NCI-H2171 treated with DMSO at 0.1 percent for 48 hours (cell line): ENCODE measurements around the gene HPCAL1.
A peak's percentile ranks its signal among the peaks of the same experiment; 100 is the strongest.

Source experiments
- DNase-seq: peaks from one replicate; lab custom pipeline; 2025; lab: John Stamatoyannopoulos, UW

HPCAL1 gene

DNA sequence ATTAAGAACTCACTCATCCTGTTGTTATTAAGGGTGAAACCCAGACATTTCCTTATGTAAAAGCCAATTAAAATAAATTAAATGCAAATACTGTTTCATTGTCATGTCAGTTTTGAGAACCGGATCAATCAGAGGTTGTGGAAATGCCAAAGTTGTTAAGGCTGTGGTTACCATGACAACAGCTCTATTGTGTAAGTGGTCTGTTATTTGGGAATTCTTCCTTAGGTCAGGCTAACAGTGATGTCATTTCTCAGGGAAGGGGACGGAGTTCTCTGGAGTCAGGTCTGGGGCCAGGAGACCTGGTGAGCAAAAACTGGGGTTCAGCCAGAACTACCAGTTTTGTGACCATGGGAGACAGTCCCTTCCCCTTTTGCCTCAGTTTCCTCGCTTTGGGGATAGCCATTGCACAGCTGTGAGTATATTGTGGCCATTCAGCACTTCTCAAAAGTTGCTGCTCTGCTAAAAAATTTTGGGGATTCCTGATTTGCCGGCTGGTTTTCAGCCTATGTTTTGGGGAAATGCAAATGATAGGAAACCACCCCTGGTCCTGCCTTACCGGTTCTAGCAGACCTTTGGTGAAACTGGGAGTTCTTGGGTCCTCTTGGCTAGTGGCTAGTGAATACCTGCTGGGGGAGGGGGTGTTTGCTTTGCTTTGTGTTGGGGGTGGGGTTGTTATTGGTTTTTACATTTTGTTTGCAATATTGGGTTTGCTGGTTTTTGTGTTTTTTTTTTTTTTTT lies 21.6 kb downstream of the HPCAL1 start:
- no peak for DNase-seq

GRCh38 chr2:10325278-10326145 lies 22.8 kb downstream of the HPCAL1 start:
- DNase-seq, result peak; percentile 63

DNA sequence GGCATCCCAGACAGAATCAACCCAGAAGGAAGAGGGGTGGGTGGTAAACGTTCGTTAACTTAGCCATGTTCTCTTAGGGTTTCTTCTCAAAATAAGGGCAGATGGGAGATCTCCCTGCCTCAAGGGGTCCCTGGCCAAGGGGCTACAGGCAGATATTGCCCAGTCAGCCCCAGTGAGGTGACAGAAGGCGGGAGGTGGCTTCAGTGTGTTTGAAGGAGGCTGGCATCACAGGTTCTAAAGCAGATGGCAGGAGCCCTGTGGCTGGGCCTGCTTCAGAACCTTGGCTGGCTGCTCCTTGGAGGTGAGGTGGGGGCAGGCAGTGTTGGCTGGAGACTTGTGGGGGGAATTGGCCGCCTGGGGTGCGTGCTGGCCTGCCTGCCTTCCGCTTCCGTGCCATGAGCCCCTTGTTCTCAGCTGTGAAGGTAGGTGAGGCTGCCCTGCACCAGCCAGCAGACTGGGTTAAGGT lies 23.5 kb downstream of the HPCAL1 start:
- DNase-seq, result peak; percentile 89

DNA sequence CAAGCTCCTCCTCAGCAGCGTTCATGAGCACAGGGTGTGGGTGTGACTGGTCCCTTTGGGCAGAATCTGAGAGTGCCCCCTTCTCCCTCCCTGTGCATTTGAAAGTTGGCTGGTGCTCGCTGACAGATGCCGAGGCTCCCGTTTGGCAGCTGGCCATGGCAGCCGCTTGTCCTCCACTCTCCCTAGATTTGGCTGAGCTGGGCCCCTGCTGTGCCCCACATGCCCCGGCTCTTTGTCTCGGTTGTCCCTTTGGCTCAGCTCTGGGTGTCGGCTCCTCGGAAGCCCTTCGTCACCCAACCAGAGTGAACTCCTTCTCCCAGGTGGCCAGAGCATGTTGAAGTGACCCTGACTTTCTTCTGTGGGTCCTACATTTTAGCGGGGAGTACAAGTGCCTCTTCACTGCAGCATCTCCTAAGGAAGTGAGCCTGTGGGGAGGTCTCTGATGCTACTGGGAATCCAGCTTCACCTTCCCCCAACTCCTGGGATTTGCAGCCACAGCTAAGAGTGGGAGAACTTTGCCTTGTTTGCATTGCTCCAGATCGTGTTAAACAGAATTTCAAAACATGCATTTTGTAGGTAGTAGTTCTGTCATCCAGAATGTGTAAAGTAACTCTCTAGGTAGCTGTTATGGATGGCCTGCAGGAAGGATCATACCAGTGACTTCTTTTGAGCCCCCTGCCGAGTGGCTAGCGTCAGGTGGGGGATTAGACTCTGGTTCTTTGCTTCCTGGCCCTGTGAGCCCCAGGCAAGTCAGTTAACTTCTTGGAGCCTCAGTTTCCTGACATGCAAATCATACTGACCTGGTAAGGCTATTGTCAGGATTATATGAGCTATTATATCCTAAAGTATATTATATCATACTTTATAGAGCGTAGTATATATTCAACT lies 24.2 kb downstream of the HPCAL1 start:
- peak; percentile 98 for DNase-seq

DNA sequence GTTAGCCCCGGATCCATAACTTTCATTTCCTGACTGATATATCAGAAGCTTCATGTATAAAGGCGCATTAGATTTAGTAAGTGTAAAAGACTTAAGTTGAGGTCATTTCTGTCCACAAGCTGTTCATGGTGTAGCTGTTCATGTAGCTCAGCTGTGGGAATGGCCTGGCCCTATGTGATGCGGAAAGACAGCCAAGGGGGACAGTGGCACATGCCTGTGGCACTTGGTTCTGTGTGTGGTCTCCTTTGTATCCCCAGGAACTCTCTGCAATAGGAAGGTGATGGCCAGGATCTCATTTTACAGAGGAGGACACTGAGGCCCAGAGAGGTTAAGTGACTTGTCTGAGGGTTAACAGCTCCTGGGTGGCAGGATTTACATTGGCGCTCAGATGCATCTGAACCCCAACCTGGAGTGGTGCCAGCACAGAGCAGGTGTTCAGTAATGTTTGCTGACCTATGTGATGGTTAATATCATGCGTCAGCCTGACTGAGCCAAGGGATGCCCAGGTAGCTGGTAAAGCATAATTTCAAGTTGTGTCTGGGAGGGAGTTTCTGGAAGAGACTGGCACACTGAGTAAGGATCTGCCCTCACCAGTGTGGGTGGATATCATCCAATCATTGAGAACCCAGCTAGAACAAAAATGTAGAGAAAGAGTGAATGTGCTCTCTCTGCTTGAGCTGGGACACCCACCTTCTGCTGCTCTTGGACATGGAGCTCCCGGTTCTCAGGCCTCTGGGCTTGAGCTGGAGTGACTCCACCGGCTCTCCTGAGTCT lies 25.4 kb downstream of the HPCAL1 start:
- peak; percentile 67 for DNase-seq

- no peak for DNase-seq
These were observed 26.2 kb downstream of the HPCAL1 start for GRCh38 chr2:10328670-10329579.

DNA sequence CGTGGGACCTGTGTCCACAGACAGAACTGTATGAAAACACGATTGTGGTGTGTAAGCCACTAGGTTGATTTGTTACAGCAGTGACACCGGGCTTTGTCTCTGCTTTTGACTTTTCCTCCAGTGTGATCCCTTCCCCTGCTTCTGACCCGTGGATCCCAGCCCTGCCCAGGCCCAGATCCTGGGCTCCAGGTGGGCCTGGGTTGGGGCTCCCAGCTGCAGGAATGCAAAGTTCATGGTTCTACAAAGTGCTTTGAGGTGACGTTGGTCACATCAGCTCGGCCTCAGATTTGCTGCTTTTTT lies 26.8 kb downstream of the HPCAL1 start:
- DNase-seq, result no peak

GRCh38 chr2:10329880-10330699 lies 27.4 kb downstream of the HPCAL1 start:
- DNase-seq, result no peak

GRCh38 chr2:10330700-10331026 lies 28.0 kb downstream of the HPCAL1 start:
- DNase-seq, result no peak

DNA sequence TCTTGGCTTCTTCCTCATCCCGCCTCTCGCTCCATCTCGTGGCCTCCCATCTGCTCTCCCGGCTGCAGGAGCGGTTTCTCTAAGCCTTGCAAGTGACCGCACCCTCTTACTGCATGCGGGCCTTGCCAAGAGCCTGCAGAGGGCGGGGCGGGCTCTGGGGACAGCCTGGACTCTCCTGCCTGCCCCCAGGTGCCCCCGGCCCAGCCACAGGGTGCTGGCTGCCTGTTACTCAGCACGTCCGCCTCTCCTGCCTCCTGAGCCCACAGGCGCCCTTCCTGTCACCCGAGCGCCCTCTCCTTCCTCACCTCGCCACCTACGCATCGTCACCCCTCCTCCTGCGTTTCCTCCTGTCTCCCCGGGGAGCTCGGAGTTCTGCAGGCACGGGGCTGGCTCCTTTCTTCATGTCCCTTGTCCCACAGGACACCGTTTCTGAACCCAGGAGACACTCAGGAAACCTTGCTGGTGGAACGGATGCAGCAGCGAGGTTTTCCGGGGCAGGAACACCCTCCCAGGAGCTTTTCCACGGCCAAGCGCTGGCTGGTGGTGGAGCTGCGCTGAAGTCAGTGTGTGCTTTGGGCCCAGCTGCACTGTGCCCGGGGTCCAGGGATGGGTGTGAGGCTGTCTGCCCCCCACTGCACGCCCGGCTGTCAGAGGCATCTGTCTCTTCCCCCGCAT lies 28.5 kb downstream of the HPCAL1 start:
- peak; percentile 92 for DNase-seq

DNA sequence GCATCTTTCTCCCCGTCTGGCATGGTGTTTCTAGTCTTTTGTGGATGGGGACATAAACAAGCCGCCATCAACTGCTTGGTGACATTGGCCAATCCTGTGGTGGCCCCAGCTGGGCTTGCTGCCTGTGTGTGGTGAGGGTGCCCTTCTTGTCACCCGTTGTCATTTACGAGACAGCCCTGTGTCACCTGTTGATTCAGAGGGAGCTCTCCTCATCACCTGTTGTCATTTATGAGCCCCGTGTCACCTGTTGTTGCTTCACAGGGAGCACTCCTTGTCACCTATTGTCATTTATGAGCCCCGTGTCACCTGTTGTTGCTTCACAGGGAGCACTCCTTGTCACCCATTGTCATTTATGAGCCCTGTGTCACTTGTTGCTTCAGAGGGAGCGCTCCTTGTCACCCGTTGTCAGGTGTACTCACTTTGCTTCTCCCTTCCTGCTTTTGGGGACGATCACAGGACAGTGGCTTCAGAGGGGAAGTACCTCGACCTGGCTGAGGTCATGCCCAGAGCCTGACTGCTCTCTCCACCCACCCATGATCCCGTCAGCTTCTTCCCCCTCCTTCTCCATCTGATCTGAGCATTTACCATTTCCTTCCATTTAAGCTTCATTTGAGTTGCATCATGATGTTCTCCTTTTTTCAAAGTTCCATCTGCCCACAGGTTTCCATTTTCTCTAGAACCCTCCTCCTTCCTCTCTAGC lies 29.1 kb downstream of the HPCAL1 start:
- peak; percentile 77 for DNase-seq

GRCh38 chr2:10332402-10333246 lies 29.9 kb downstream of the HPCAL1 start:
- no peak for DNase-seq

GRCh38 chr2:10333247-10333613 lies 30.5 kb downstream of the HPCAL1 start:
- DNase-seq, result peak; percentile 77

DNA sequence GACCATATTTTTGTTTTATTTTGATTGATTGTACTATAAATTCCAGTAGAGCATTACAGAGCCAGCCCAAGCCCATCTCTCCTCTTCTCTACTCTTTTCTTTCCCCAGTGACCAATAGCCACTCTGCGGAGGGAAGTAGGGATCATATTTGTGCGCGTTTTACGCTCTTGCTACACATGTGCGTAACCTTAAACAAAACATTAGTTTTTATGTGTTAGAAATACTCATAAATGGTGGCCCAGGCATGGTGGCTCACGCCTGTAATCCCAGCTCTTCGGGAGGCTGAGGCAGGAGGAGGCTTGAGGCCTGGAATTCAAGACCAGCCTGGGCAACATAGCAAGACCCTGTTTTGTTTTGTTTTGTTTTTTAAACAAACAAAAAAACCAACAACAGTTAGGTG lies 31.3 kb downstream of the HPCAL1 start:
- no peak for DNase-seq

- no peak for DNase-seq
These were observed 32.5 kb downstream of the HPCAL1 start for GRCh38 chr2:10335046-10335840.

GRCh38 chr2:10336283-10336682 lies 33.6 kb downstream of the HPCAL1 start:
- DNase-seq, result no peak
